SHP77 treated with DMSO at 0.1 percent for 48 hours (cell line): Measurements from ENCODE around the gene NFE2L2.
A peak's percentile ranks its signal among the peaks of the same experiment; 100 is the strongest.
"Not testable (repeated sequence)": the region's sequence is repeated elsewhere in the genome, so short reads cannot be mapped to it uniquely, and the experiment has no call there.

Experiments
- DNase-seq: peaks from one replicate; lab custom pipeline; 2025; lab: John Stamatoyannopoulos, UW

Gene NFE2L2

DNA sequence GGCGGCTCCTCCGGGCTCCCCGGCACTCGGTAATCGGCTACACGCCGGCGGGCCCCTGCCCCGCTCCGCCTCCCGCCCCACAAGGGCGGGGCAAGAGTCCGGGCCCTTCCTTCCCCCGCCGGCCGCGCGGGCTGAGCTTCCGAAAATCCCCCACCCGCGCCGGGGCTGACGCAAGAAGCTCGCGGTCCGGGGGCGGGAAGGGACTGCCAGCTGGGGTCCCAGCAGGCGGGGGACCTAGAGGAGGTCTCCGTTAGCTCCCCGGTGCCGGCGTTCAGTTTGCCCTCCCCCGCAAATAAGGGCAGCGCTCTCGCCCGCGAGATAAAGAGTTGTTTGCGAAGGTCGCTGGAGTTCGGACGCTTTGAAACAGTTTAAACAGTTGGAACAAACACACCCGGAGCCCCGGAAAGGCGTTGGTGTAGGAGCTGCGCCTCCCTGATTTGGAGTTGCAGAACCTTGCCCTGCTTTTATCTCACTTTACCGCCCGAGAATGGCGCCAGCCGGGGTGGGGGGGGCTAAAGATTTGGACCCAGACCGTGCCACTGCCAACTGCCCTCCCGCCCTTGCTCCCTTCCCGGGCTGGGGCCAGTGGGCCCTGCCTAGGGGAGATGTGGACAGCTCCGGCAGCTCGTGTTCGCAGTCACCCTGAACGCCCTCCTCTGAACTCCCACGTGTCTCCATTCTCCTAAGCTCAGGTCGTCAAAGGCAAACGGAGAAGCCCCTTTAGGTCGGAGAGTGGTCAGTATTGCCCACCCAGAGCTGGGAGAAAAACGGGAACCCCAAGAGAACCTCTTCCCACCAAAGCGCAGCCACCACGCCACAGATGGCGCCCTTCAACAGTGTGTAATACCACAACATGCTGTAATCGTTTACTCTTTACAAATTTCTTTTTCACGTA is at the start of gene NFE2L2:
NFE2L2 (minus strand) TSS at position 35 of the 895 bp plus-strand sequence. CDS start 151 bp downstream, outside the sequence.
- peak; percentile 29 for DNase-seq

- no peak for DNase-seq
Observed at GRCh38 chr2:177314194-177314593, 49.7 kb upstream of the NFE2L2 start.

GRCh38 chr2:177313162-177313781 is 48.7 kb upstream of the NFE2L2 start:
- DNase-seq: no peak

- no peak for DNase-seq
Observed at GRCh38 chr2:177312562-177312961, 48.0 kb upstream of the NFE2L2 start.

- DNase-seq: not testable (repeated sequence)
Observed at GRCh38 chr2:177309672-177310309, 45.3 kb upstream of the NFE2L2 start.

GRCh38 chr2:177306550-177306949 is 42.0 kb upstream of the NFE2L2 start:
- DNase-seq: no peak

GRCh38 chr2:177303939-177304338 is 39.4 kb upstream of the NFE2L2 start:
- no peak for DNase-seq

DNA sequence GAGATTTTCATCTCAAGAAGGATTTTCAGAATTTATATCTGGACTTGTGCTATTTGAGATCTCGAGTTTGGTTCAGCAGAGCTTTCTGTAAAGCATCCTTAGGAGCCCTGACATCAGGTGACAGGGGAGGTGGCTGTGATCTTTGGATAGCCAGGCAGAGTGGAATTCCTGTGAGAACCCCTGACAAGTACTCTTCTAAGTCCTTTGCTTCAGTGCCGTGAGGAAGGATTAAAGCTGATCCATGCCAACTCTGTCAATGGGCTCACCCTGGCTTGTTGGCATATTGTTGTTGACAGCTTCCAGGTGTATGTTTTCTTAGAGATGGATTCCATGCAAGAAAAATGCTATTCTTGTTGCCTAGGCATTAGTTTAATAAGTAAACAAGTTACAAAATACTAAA is 38.0 kb upstream of the NFE2L2 start:
- no peak for DNase-seq

- DNase-seq: no peak
Observed at GRCh38 chr2:177298191-177298590, 33.7 kb upstream of the NFE2L2 start.

DNA sequence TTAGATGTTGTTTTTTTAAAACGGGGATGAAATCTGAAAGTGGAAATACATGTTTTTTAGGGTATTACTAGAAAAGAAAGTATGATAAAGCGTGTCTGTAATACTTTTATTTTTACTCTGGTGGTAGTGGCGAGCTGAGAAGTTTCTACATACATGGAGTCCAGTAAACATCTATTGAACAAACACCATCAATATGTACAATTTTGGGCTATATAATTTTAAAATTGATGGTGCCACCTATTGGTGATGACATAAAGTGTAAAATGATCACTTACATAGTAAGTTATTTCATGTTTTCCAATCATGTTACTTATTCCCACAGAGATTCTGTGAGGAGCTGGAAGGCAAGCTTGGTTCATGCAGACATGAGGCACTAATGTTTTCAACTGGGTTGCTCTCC is 31.5 kb upstream of the NFE2L2 start:
- DNase-seq: no peak

- DNase-seq: no peak
Observed at GRCh38 chr2:177295484-177295883, 31.0 kb upstream of the NFE2L2 start.

GRCh38 chr2:177291701-177292100 is 27.2 kb upstream of the NFE2L2 start:
- no peak for DNase-seq

DNA sequence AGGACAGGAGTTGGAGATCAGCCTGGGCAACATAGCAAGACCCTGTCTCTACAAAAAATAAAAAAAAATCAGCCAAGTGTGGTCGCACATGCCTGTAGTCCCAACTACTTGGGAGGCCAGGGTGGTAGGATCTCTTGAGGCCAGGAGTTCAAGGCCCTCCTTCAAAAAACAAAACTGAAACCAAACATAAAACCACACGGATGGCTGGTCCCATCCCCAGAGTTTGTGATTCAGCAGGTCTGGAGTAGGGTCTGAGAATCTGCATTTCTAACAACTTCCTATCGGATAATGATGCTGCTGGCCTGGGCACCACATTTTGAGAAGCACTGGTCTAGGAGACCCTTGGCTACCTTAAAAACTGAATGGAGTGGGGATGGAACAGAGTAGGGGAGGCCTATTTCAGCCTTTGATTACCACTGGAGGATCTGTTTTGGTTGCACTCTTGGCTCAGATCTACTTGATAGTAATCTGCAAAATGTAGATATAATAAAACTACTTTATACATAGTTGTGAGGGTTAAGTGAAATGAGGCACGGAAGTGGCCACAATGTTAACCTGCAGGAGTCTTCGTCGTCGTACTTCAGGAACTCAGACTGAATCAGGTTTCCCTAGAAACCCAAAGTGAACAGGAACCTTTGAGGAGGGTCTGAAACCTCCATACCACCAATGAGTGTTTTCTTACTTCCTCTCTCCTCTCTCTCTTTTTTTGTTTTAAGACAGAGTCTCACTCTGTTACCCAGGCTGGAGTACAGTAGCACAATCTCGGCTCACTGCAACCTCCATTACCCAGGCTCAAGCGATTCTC is 25.5 kb upstream of the NFE2L2 start:
- no peak for DNase-seq

DNA sequence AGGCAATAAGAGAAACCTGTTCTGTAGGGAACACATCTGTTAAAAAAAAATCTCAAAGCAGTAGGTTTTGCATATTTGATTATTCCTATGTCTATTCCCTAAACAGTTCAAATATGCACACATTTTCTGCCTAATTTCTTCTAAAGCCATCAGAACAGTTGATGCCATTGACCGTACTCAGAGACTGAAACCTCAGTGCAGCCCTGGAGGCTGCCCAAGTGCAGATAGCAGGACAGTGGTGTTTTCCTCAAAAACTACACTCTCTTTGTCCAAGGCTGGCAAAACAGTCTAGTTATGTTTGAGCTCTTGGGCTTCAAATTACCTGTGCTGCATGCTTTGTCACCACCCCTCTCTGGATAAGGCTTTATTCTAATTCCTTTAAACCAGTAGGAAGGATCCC is 23.3 kb upstream of the NFE2L2 start:
- no peak for DNase-seq

DNA sequence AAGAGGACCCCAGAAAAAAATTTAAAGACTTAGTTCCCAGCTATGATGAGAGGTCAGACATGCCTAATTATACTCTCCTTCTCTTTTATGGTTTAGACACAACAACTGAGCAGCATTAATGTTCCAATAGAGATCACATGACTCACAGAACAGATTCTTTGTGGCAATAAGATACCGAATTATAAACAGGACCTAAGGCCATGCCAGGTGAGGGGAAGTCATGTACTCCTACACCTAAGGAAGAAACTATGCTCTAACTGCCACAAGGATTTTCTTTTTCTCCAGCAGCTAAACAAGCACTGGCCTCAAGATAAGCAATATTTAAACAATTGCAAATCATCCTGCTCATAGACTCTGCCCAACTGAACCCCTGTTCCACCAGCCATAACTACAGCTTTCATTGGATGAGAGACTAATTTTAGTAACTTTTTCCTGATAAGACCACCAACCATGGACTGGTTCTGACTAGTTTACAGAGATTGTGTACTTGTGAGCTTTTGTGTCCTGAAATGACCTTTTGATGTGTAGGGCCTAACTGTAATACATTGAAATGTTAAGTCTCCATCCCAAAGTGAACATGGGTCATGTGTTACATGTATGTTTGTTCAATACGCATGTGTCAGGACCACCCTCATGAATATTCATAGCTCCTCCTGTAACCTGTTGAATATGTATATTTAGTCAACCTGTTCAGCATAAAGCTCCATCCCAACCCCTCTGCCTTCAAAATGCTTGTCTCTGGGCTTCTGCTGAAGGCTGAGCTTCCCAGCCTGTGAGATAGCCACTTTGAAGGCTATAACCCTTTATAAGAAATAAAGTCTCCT is 21.6 kb upstream of the NFE2L2 start:
- DNase-seq: no peak

DNA sequence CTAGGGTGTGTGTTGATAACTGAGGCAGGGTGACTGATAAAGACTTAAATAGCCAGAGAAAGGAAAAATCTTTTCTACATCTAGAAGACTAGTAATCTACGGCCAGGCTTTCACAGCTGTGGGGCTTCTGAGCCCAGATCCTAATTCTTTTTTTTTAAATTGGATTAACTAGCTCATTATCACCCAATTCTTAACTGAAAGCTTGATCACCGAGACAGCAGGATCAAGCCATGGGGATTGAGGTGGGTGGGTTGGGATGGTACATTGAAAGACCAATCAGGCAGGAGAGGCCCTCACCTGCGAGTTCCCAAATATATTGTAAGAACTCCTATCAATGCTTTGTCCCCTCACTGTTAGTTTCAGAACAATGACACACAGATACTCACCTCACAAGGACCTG is 20.0 kb upstream of the NFE2L2 start:
- no peak for DNase-seq

GRCh38 chr2:177283906-177284305 is 19.4 kb upstream of the NFE2L2 start:
- DNase-seq: no peak

- DNase-seq: no peak
Observed at GRCh38 chr2:177282787-177283572, 18.5 kb upstream of the NFE2L2 start.

GRCh38 chr2:177282181-177282641 is 17.7 kb upstream of the NFE2L2 start:
- DNase-seq: no peak
